GM19239 (cell line): Measurements from ENCODE around the gene FGF18.
A peak's percentile ranks its signal among the peaks of the same experiment; 100 is the strongest.
"Not testable (repeated sequence)": the region's sequence is repeated elsewhere in the genome, so short reads cannot be mapped to it uniquely, and the experiment has no call there.

Experiments used
- DNase-seq: peaks from one replicate; pipeline ENCODE4 v3.0.0; 2011; ENCODE audit warnings: low spot score; ENCODE audit not compliant: insufficient read length
- FAIRE-seq: peaks from 2 replicates; lab custom pipeline; 2011; peaks lifted over from hg19 to GRCh38; lab: Jason Lieb, UNC

Gene FGF18

GRCh38 chr5:171418982-171419687 is at the start of gene FGF18:
TSS of gene FGF18 (plus strand) at chr5:171419647. CDS start at chr5:171420200, 553 bp downstream.
- no peak for DNase-seq
- no peak for FAIRE-seq

GRCh38 chr5:171369898-171370297 is 49.5 kb upstream of the FGF18 start:
- no peak for FAIRE-seq

DNA sequence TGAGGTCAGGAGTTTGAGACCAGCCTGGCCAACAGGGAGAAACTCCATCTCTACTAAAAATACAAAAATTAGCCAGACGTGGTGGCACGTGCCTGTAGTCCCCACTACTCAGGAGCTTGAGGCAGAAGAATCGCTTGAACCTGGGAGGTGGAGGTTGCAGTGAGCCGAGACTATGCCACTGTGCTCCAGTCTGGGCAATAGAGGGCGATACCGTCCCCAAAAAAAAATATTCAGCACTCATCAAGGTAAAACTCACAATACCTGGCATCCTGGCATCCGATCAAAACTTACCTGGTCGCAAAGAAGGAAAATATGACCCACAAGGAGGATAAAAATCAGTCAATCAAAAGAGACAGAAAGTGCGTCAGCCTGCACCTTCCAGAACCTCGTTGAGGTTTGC is 48.6 kb upstream of the FGF18 start:
- FAIRE-seq, DNase-seq: not testable (repeated sequence)

More at GRCh38 chr5:171369898-171370297, 49.5 kb upstream of the FGF18 start:
- no peak for DNase-seq

GRCh38 chr5:171371326-171371725 is 48.1 kb upstream of the FGF18 start:
- no peak for FAIRE-seq
- no peak for DNase-seq

DNA sequence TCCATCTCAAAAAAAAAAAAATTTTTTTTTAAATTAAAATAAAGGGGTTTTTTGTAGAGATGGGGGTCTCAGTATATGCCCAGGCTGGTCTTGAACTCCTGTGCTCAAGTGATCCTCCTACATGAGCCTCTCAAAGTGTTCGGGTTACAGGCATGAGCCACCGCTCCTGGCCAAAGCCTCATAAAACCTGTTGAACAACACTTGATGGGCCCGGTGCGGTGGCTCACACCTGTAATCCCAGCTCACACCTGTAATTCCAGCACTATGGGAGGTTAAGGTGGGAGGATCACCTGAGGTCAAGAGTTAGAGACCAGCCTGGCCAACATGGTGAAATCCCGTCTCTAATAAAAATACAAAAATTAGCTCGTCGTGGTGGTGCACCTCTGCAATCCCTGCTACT is 39.5 kb upstream of the FGF18 start:
- FAIRE-seq (no peak), DNase-seq (no peak)

- not testable (repeated sequence) for FAIRE-seq, DNase-seq
Measured at GRCh38 chr5:171384416-171384815, 35.0 kb upstream of the FGF18 start.

DNA sequence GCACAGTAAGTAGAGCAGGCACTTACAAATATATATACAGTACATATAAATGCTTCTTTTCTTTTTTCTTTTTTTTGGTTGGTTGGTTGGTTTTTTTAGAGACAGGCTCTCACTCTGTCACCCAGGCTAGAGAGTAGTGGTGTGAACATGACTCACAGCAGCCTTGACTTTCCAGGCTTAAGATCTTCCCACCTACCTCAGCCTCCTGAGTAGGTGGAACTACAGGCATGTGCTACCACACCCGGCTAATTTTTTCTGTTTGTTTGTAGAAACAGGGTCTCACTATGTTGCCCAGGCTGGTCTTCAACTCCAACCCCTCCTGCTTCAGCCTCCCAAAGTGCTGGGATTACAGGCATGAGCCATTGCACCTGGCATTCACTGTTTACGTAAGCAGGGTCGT is 34.4 kb upstream of the FGF18 start:
- DNase-seq, FAIRE-seq: not testable (repeated sequence)

DNA sequence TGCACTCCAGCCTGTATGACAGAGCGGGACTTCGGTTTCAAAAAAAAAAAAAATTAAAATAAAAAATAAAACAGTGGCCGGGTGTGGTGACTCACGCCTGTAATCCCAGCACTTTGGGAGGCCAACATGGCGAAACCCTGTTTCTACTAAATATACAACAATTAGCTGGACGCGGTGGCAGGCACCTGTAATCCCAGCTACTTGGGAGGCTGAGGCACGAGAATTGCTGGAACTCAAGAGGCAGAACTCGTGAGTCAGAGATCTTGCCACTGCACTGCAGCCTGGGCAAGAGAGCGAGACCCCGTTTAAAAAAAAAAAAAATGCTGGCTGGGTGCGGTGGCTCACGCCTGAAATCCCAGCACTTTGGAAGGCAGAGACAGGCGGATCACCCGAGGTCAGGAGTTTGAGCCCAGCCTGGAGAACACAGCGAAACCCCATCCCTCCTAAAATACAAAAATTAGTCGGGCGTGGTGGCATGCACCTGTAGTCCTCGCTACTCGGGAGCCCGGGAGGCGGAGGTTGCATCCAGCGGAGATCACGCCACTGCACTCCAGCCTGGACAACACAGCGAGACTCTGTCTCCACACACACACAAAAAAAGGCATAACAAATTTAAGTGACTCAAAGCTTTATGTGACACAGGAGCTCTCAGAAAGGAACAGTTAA is 33.3 kb upstream of the FGF18 start:
- DNase-seq = no peak
- FAIRE-seq = no peak

DNA sequence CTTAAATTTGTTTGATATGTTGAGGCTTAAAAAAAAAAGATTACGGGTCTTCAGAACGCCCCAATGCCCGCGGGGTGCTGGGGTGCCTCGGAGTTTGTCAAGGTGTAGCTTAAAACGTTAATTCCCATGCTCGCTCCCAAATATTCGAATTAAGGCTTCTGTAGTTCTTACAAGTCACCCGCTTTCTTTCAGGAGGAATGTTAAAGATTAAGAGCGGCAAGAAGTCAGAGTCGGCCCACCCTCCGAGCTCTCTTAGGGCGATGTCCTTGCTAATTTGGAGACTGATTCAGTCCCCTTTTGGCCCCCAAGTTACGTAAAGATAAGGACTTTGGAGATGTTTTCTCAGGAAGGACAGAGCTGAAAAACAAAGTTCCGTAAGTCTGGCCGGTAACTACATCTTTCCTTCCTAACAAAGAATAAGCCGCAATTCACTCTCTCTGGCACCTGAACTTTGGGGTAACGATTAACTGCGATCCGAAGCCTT is 32.5 kb upstream of the FGF18 start:
- DNase-seq = no peak
- no peak for FAIRE-seq

GRCh38 chr5:171387345-171387969 is 32.0 kb upstream of the FGF18 start, which contains the start of gene NPM1:
TSS of gene NPM1 (plus strand) at chr5:171387849. CDS start at chr5:171387949, 100 bp downstream.
- DNase-seq = peak; percentile 75
- peak; percentile 86 for FAIRE-seq

DNA sequence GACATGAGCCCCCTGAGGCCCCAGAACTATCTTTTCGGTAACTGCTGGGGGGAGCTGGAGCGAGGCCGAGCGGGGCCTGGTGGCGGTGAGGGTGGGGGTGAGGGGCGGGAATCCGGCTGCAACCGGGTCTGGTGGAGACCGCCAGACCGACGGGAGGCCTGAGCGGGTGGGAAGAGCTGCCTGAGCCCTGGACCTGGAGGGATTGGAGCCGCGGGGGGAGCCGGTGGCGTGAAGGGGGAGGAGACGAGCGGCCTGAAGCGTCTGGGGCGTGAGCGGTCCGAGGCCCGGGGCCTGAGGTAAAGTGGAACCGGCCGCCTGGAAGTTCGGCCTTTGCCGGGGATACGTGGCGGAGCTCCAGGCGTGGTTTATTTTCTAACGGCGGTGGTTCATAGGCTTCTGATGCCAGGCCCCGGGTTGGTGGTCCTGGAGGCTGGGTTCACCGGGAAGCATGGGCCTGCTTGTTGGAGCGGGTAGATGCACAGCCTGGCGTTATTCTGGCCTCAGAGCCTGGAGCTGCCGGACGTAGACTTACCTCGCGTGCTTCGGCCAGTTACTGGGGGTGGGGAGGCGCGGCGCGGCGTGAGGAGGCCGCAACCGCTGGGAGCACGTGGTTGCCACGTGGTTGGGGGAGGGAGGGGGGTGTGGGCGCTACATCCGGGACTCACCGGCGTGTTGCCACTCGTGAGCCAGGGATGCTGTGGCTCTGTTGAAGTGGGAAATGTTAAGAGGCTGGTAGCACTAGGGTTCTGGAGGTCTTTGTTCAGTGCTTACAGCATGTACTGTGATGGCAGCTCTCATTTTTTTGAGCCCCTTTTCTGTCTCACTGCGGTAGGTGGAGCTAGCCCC is 31.3 kb upstream of the FGF18 start:
- FAIRE-seq (peak; percentile 87), DNase-seq (no peak)

DNA sequence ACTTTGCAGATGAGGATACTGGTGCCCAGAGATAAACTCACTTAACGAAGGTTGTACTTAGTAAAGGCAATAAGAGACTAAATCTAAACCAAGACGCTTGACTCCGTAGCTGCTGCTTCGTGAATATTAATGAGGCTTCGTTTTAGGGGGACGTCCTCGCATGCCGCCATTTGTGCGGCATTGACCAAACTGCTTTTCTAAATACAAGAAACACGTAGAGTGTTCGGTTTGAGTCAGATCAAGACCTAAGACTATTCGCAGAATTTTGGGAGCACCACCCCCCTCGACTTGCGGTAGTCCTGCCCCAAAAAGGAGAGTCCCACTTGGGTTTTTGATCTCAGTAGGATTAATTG is 30.7 kb upstream of the FGF18 start:
- no peak for DNase-seq
- FAIRE-seq = no peak

DNA sequence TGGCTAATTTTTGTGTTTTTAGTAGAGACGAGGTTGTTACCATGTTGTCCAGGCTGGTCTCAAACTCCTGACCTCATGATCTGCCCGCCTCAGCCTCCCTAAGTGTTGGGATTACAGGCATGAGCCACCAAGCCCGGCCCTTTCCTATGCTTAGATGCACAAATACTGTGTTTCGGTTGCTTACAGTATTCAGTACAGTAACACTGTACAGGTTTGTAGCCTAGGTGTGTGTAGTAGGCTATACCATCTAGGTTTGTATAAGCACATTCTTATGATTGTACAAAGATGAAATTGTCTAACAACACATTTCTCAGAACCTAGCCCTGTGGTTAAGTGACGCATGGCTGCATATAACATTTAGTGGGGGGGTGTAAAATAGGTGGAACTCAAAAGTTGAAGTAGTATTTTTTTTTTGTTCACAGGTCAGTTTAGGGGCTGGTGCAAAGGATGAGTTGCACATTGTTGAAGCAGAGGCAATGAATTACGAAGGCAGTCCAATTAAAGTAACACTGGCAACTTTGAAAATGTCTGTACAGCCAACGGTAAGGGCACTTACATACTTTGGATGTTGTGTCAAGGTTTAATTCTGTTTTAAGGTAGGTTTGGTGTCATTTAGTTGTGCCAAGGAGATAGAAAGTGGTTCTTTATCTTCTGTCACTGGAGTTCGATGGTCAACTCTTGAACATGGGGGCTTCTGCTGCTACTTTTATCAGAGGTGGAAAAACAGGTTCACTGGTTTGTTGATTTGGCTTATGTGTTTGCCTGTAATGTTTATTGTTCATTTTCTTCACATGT is 28.4 kb upstream of the FGF18 start:
- DNase-seq = no peak
- no peak for FAIRE-seq

- no peak for FAIRE-seq
Measured at GRCh38 chr5:171391996-171392577, 27.4 kb upstream of the FGF18 start.

DNA sequence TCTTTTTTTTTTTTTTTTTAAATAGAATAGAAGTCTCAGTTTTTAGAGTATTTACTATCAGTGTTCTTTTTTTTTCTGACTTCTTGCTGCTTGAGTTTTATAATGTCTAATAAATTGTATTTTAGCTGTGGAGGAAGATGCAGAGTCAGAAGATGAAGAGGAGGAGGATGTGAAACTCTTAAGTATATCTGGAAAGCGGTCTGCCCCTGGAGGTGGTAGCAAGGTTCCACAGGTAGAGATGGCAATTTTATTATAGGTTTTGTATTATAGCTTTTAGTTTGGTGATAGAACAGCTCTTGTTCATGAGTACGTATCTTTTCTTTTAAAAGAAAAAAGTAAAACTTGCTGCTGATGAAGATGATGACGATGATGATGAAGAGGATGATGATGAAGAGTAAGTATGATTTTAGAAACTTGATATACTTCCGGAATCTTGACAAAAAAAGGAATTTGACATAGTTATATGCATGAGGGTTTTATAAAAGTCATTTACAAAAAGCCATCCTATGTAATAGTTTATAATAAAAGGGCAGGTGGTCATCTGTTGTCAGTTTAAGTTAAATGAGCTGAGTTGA is 26.8 kb upstream of the FGF18 start:
- DNase-seq = no peak
- no peak for FAIRE-seq

More at GRCh38 chr5:171391996-171392577, 27.4 kb upstream of the FGF18 start:
- no peak for DNase-seq

GRCh38 chr5:171395042-171395441 is 24.4 kb upstream of the FGF18 start:
- DNase-seq (no peak), FAIRE-seq (no peak)

GRCh38 chr5:171396583-171396982 is 22.9 kb upstream of the FGF18 start:
- not testable (repeated sequence) for DNase-seq, FAIRE-seq

GRCh38 chr5:171397190-171397589 is 22.3 kb upstream of the FGF18 start:
- FAIRE-seq (no peak), DNase-seq (no peak)

DNA sequence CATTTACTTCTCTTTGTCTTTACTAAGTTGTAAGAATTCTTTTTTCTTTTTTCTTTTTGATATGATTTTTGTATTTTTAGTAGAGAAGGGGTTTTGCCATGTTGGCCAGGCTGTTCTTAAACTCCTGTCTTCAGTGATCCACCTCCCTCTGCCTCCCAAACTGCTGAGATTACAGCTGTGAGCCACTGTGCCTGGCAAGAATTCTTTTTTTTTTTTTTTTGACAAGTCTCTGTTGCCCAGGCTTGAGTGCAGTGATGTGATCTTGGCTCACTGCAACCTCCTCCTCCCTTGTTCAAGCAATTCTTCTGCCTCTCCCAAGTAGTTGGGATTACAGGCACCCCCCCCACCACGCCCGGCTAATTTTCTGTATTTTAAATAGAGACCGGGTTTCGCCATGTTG is 21.8 kb upstream of the FGF18 start:
- no peak for FAIRE-seq
- DNase-seq = no peak
